NCI-H146 treated with DMSO at 0.1 percent for 48 hours (cell line): ENCODE data around the gene LGALS3BP.

Source experiments
- DNase-seq: peaks from one replicate; lab custom pipeline; 2025; ENCODE audit not compliant: unreplicated experiment; lab: John Stamatoyannopoulos, UW

LGALS3BP gene

DNA sequence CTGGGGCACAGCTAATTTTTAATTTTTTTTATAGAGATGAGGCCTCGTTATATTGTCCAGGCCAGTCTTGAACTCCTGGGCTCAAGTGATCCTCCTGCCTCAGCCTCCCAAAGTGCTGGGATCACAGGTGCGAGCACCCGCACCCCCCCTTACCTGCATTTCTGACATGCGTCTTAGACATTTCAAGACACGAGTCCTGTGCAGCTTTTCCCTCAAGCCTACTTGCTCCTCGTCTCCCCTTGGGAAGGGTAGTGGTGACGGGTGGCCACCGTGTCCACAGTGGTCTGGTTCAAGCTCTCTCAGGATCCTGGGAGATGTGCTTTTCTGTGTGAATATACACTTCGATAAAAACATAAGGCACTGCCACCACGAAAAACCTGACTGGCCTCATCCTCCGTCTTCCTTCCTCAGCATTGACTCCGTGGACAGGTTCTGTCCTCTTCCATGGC lies 20.2 kb upstream of the LGALS3BP start:
- DNase-seq: no peak

GRCh38 chr17:78999056-78999768 lies 19.5 kb upstream of the LGALS3BP start:
- no peak for DNase-seq

- no peak for DNase-seq
These were observed 18.8 kb upstream of the LGALS3BP start for GRCh38 chr17:78998311-78999055.

DNA sequence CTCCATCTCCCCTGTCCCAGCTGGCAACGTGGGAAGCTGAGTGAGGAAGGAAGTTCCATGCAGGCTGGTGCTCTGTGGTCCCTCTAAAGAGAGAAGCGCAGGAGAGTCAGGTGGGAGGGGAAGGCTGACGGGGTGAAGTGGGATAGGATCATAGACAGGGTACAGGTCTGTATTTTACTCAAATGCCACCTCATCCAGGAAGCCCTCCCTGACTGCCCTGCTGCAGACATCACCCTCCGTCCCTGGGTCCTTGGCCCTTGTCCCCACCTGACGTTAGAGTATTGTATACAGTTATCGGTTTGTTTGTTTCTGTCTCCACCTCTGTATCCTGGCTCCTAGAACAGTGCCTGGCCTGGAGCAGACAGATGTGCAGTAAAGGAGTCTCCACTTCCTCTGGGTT lies 18.2 kb upstream of the LGALS3BP start:
- DNase-seq: no peak

DNA sequence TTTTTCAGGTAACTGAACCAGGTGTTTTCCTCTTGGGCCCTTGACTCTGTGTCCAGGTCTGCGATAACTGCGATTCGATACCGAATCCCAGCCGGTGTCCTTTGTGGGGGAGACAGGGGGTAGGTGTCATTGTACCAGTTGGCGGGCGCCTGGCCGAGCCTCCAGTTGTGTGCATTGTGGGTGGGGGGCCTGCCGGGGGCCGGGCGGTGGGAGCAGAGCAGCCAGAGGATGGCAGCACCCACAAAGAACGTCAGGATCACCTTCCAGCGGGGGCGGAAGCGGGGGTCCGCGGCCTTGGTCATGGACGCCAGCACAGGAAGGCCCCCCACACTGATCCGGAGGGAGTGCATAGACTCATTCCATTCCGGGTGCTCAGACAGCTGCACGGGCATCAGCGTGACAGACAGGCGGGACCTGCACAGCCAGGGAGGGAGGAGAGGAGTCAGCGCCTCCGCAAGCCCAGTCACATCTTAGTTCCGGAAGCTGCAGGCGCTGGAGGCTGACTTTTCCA lies 17.6 kb upstream of the LGALS3BP start:
- no peak for DNase-seq

GRCh38 chr17:78996781-78997201 lies 17.1 kb upstream of the LGALS3BP start:
- no peak for DNase-seq

GRCh38 chr17:78995761-78996451 lies 16.2 kb upstream of the LGALS3BP start:
- DNase-seq: no peak

- no peak for DNase-seq
These were observed 15.5 kb upstream of the LGALS3BP start for GRCh38 chr17:78995022-78995760.

DNA sequence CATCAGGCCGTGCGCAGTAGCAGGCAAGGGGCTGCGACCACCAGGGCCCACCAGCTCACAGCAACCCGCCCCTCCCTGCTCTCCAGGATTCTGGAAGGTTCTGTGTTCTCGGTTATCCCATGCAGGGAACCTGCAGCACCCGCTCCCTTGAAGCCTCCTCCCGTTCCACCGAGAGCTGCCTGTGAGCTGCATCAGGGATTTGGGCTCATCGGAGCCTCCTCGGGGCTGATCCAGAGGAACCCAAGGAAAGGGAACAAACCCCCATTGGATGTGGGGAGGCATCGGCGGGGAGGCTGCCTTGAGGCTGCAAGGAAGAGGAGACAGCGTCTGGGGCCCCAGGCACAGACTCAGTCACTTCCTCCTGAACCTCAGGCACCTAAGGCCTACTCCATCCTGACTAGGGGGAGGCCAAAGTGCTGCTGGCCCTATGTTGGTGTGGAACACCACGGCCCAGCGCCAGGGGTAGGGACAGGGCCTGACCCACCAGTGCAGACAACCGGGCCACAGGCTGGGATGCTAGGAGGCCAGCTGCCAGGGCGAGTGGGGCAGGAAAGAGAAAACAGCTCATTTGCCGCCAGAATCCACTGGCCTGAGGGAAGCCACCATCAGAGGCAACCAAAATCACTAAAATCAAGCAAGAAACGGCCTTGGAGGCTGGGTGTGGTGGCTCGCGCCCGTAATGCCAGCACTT lies 14.4 kb upstream of the LGALS3BP start:
- DNase-seq: no peak

DNA sequence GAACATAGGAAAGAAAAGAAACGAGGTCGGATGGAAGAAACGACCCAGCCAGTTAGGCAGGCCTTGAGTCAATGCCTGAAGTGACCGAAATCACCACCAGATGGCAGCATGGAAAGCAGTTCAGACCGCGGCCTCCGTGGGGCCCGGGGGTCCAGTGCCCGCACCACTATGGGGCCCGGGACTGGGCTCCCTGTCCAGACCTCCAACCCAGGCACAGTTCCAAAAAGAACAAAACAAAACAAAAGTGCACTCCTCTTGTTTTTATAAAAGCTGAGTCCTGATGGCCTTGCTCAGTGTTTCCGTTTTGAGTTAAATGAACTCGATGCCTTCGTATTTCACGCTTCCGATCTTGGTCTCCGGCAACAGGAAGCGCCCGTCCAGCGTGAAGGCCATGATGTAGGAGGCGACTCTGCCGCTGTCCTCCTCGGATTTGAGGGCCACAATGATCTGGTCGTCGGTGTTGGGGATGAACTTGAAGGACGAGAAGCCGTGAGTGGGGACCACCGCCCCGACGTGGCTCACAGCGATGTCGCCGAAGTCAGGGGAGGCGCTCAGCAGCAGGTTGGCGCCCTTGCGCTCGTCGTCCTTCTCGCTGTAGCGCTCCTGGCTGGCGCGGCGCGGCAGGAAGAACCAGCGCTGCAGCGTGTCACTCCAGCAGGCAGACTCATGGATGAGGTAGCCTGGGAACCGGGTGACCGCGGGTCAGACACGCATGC lies 13.7 kb upstream of the LGALS3BP start:
- no peak for DNase-seq

DNA sequence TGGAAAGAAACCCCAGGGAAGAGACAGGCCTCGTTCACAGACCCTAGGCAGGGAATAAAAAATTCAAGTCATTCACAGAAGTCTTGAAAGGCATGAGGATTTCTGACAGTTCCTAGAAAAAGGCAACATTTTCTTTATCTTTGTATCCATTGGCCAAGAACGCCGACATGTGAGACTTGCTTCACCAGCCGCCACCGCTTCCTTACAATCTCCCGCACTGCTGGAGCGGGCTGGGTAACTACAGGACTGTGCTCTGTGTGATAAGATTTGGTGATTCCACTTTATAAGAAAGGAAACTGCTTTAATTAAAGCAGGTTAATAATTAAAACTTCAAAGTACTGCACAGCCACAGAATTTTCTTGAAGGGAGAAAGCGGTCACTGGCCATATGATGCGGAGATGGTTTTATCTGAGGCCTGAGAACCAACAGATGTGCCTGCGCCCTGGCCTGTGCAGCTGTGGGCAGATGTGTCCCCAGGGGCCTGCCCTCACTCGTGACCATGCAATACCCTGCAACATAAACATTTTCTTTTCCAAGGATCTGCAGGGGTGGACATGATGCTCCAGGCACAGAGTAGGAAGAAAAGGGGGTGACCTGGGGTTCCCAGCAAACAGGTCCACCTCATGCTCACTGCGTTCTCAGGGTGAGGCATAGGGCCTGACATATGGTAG lies 13.0 kb upstream of the LGALS3BP start:
- DNase-seq: no peak

DNA sequence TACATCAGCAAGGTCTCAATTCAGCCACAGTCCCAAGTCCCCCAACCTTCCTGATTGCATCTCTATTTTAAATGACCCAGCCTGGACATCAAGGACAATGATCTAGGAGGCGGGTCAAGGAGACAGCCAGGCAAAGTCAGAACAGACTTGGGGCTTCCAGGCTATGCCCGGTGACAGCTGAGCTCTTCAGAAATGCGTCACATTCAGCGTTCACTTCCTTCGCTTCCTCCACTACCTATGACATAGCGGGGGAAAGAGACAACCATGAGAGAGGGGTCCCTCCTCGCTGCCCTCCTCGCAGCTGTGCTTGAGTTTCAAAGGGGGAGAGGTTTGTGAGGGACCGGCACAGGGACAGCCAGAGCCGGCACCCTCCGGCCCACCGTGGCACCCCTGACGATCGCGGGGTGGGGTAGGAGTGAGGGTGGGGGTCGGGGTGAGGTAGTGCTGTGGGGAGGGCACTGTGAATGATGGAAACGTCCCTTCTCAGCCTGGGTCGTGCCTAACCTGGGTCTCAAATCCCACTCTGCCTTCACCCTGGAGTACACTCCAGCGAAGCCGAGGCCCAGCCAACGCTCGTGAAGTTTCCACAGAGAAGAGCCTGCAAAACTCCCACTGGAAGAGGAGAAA lies 12.3 kb upstream of the LGALS3BP start:
- DNase-seq: no peak

GRCh38 chr17:78991017-78991738 lies 11.5 kb upstream of the LGALS3BP start:
- no peak for DNase-seq

DNA sequence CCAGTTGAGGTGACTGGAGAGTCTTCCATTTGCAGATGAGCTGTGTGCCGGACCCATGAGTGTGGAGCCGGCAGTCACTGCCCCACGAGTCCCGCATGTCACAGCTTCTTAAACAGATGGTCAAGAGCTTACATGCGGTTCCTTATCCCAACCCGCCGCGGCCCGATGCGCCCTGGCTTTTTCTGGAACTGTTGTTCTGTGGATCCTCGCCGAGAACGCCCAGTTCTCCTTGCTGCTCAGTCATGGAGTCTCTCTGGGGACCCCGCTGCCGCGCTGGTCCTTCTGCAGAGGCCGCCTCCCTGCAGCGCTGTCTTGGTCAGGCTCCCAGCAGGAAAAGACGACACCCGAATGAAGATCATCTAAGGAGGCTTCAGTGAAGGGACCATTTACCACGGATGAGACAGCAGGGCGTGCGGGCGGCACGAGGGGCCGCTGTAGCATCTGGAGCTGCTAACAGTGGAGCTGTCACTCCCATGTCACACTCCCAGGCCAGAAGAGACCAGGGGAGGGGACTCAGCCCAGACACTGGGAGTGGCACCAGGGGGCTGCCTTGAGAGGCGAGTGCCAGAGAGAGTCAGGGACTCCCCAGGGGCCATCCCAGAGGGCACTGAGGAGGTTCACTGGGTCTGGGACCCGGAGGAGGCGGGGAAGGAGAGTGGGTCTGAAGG lies 10.8 kb upstream of the LGALS3BP start:
- DNase-seq: no peak

DNA sequence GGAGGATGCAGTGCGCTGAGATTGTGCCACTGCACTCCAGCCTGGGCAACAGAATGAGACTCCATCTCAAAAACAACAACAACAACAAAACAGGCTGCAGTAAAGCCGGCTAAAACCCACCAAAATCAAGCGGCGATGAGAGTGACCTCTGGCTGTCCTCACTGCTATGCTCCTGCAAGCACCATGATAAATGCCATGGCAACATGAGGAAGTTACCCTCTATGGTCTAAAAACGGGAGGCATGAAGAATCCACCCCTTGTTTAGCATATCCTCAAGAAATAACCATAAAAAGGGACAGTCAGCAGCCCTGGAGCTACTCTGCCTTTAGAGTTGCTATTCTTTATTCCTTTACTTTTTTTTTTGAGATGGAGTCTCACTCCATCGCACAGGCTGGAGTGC lies 8.4 kb upstream of the LGALS3BP start:
- DNase-seq: no peak

DNA sequence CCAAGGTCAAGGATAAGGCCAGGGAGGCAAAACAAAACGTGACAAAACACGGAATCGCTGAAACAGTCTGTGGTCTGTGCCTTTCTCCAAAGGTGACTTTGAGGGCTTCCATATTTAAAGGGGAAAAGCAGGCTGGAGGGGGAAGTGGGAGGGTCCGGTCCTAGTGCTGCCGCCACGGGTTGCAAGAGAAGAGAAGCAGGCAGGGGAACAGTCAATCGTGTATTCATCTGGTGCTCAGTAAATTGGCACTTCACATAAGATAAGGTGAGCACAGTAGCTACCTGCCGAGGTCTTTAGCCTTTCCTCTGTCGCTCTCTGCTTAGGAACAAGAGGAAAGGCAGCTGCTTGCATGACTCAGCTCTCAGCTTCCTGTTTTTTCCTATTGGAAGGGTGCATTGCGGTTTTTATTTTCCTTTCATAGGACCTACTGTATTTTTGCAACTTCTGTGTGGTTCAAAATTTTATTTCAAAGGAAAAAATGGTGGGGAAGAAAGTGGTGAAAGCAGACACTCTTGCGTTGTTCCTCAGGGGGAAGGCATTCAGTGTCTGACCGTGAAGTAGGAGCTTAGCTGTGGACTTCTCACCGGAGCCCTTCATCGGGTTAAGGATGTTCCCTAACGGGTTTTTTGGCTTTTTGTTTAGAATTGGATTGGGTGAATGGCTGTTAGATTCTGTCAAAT lies 7.1 kb upstream of the LGALS3BP start:
- DNase-seq: peak; percentile 68

DNA sequence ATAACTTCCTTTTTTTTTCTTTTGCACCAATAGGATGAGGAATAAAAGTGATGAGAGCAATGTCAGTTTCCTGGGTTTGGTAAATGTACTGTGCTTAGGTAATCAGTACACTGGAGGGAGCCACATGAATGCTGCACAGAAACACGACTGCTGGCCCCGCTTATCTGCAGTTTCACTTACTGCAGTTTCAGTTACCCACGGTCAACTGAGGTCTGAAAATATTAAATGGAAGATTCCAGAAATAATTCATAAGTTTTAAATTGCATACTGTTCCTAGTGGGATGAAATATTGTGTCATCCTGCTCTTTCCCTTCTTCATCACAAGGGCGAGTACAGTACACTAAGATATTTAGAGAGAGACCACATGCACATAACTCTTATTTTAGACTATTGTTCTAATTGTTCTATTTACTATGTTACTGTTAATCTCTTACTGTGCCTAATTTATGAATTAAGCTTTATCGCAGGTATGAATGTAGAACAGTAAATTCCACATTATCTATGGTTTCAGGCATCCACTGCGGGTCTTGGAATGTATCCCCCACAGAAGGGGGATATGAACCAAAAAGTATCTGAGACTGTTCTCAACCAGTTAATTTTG lies 6.4 kb upstream of the LGALS3BP start:
- DNase-seq: peak; percentile 20
